GM12864 (cell line): ENCODE results near the gene ELOVL7.
"Not testable (repeated sequence)": the region's sequence is repeated elsewhere in the genome, so short reads cannot be mapped to it uniquely, and the experiment has no call there.

Source experiments
- DNase-seq: peaks from one replicate; pipeline ENCODE4 v3.0.0-alpha.2; 2011; ENCODE audit warnings: low read depth
- H3K4me3 ChIP-seq: 2 replicates; pipeline ENCODE4 v1.5.1; 2011; ENCODE audit warnings: mild to moderate bottlenecking, low read depth, low read length, control low read depth
- CTCF ChIP-seq: IDR thresholded peaks from 2 replicates; pipeline ENCODE4 v1.5.1; 2011; ENCODE audit warnings: low read depth, mild to moderate bottlenecking, moderate library complexity, low read length, control low read depth, inconsistent platforms; ENCODE audit errors: missing control alignments

ELOVL7 gene

DNA sequence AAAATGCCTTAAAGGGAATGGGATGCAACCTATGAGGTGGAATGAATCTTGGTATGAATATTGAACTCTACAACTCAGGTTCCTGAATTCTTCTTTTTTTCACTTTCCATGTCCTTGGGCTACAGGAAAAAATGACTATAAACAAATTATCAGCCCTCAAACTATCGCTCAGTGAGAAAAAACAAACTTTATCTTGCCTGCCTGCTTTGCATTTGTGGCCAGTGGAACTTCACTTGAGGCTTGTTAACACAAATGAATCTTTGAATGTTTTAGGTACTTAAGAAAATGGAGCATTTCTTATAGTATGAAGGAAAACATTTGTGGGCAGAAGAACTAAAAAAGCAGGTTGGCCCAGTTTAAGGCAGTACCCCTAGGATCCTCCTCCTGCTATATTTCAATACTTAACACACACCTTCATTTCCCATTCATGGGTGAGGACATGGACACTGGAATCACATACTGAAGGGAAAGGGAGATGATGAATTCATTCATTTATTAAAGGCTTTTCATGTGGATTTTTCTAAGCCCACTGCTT is 34.1 kb downstream of the ELOVL7 start:
- H3K4me3 ChIP-seq = no peak overlapping the region
- TF ChIP-seq CTCF = no peak
- DNase-seq = no peak

GRCh38 chr5:60806591-60807243 is 37.4 kb downstream of the ELOVL7 start:
- no peak for TF ChIP-seq CTCF
- DNase-seq = no peak

DNA sequence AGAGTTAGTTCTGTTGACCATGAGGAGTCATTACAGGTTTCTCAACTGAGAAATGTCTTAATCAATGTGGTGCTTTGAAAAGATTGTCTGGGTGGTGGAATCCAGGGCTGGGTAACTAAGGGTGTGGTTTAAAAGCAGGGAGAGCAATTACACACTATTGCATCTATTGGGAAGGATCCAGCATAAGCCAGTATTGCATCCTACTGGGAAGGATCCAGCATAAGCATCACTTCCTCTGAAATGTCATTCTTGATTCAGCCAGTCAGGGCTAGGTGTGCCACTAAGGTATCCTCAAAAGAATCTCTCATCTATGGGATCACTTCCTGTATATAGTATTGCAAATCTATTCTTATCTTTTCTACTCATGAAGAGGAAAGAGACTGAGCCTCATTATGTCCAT is 38.6 kb downstream of the ELOVL7 start:
- TF ChIP-seq CTCF = no peak
- H3K4me3 ChIP-seq = no peak overlapping the region
- no peak for DNase-seq

More at GRCh38 chr5:60806591-60807243, 37.4 kb downstream of the ELOVL7 start:
- H3K4me3 ChIP-seq = no peak overlapping the region

DNA sequence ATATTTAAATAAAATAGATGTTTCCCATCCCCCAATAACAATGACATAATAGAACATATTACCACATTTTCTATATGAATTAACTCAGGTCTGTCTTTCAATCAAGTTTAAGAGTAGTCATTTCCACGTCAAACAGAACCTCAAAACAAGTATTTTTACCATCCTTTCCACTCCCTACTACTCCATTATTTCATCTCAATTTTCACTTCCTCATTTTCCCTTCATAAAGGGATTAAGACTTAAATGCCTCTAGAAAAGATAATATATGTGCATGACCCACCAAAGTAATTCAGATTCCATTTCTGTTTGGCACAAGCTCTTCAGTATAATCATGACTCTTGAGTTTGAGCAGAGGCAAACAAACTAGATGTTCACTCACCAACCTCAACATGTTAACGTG is 40.4 kb downstream of the ELOVL7 start:
- no peak overlapping the region for H3K4me3 ChIP-seq
- no peak for DNase-seq
- TF ChIP-seq CTCF = no peak

GRCh38 chr5:60802986-60803385 is 41.1 kb downstream of the ELOVL7 start:
- DNase-seq = no peak

DNA sequence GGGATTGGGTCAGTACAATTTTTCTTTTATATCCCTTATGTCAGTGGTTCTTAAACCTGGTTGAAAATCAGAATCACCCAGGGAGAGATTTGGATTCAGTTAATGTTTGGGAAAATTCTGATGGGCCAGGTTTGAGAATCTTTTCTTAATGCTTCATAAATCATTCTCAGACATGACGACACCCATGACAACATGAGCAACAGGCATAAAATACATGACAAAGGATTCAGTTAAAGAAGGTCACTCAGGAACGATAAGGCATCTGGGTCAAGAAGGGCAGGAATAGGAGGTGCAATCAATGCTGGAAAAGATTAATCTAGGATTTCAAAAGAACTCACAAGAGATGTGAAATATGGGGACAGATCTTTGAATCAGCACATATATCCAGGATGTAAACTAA is 41.8 kb downstream of the ELOVL7 start:
- DNase-seq = no peak
- no peak overlapping the region for H3K4me3 ChIP-seq
- no peak for TF ChIP-seq CTCF

More at GRCh38 chr5:60802986-60803385, 41.1 kb downstream of the ELOVL7 start:
- TF ChIP-seq CTCF = no peak
- no peak overlapping the region for H3K4me3 ChIP-seq

- no peak for TF ChIP-seq CTCF
- no peak for DNase-seq
- no peak overlapping the region for H3K4me3 ChIP-seq
These were observed 46.5 kb downstream of the ELOVL7 start for GRCh38 chr5:60797482-60798153.

DNA sequence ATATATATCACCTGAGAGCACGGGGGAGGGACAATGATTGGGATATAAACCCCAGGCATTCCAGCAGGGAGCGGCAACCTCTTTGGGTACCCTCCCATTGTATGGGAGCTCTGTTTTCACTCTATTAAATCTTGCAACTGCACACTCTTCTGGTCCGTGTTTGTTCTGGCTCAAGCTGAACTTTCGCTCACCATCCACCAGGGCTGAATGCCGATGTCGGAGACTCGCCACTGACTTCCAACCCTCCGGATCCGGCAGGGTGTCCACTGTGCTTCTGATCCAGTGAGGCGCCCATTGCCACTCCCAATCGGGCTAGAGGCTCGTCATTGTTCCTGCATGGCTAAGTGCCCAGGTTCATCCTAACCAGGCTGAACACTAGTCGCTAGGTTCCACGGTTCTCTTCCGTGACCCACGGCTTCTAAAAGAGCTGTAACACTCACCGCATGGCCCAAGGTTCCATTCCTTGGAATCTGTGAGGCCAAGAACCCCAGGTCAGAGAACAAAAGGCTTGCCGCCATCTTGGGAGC is 48.6 kb downstream of the ELOVL7 start:
- H3K4me3 ChIP-seq, DNase-seq: not testable (repeated sequence)
